Type B pancreatic cell (in vitro differentiated cells): Measurements from ENCODE around the gene ZNF628. TPM values are rescaled to one million over a fixed set of nuclear protein-coding genes. Genes with fewer than 3 reads are reported as not detected.
A peak's percentile ranks its signal among the peaks of the same experiment; 100 is the strongest.

Experiments
- DNase-seq: peaks from one replicate; pipeline ENCODE4 v3.0.0; 2021; ENCODE audit warnings: mixed read lengths; ENCODE audit not compliant: unreplicated experiment; ENCODE audit errors: extremely low spot score
- H3K27ac Mint-ChIP-seq: 2 replicates; pipeline ENCODE4 v1.8.0; 2021; ENCODE audit warnings: mild to moderate bottlenecking, mixed read lengths
- H3K27me3 Mint-ChIP-seq: 2 replicates; pipeline ENCODE4 v1.8.0; 2021; ENCODE audit warnings: mixed read lengths
- H3K36me3 Mint-ChIP-seq: 2 replicates; pipeline ENCODE4 v1.8.0; 2021; ENCODE audit warnings: mixed read lengths
- H3K4me1 Mint-ChIP-seq: one replicate; pipeline ENCODE4 v1.8.0; 2021; ENCODE audit warnings: mixed read lengths; ENCODE audit not compliant: unreplicated experiment
- H3K4me3 Mint-ChIP-seq: 2 replicates; pipeline ENCODE4 v1.8.0; 2021; ENCODE audit warnings: mild to moderate bottlenecking, mixed read lengths
- H3K9me3 Mint-ChIP-seq: 2 replicates; pipeline ENCODE4 v1.8.0; 2021; ENCODE audit warnings: mixed read lengths
- total RNA-seq: library from RNA; stranded (reverse); gene quantifications from 2 replicates; pipeline ENCODE4 v1.2.1, GENCODE V29; 2021; ENCODE audit warnings: low replicate concordance
- TF ChIP-seq, protein P1 (sequence below): fragments of 200-600 bp; sonication (generic); conservative IDR thresholded peaks from 2 replicates; pipeline ENCODE4 v1.5.0; 2021; ENCODE audit warnings: antibody characterized with exemption, mild to moderate bottlenecking

ZNF628 gene
- total RNA-seq, 1 donor from 2014 or later = 10.3 TPM

DNA sequence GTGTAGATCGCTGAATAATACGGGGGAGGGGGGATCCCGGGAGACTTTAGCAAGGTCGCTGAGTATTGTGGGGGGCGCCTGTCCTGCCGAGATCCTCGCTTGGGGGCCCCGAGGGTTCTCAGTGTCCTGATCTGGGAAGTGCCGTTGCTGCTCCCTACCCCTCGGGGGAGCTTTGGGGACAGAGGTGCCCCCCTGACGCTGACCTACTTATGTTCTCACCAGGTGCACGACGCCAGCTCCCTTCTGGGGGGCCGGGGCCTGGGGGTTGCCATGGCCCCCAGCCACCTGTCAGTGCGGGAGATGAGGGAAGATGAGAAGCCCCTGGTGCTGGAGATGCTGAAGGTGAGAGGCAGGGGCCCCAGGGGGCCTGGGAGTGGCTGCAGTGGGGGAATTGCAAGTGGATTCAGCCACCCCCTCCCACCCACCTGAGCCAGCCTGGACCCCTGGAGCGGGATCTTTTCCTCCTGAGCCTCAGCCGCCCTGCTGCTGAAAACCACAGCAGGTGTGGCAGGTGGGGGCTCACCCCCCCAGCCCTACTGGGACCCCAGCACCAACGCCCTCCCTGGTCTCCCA is 9.1 kb downstream of the ZNF628 start:
- Mint-ChIP-seq H3K27ac (peak overlapping the region; percentile 86), H3K36me3 (no peaks in the 10 kb centered on the region), H3K9me3 (no peaks in the 10 kb centered on the region), H3K4me3 (peak overlapping the region; percentile 87), H3K27me3 (no peaks in the 10 kb centered on the region), H3K4me1 (peaks cover 14% of the 10 kb centered on the region)
- no peak for DNase-seq
- TF ChIP-seq, protein P1, sequence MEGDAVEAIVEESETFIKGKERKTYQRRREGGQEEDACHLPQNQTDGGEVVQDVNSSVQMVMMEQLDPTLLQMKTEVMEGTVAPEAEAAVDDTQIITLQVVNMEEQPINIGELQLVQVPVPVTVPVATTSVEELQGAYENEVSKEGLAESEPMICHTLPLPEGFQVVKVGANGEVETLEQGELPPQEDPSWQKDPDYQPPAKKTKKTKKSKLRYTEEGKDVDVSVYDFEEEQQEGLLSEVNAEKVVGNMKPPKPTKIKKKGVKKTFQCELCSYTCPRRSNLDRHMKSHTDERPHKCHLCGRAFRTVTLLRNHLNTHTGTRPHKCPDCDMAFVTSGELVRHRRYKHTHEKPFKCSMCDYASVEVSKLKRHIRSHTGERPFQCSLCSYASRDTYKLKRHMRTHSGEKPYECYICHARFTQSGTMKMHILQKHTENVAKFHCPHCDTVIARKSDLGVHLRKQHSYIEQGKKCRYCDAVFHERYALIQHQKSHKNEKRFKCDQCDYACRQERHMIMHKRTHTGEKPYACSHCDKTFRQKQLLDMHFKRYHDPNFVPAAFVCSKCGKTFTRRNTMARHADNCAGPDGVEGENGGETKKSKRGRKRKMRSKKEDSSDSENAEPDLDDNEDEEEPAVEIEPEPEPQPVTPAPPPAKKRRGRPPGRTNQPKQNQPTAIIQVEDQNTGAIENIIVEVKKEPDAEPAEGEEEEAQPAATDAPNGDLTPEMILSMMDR = no peak

DNA sequence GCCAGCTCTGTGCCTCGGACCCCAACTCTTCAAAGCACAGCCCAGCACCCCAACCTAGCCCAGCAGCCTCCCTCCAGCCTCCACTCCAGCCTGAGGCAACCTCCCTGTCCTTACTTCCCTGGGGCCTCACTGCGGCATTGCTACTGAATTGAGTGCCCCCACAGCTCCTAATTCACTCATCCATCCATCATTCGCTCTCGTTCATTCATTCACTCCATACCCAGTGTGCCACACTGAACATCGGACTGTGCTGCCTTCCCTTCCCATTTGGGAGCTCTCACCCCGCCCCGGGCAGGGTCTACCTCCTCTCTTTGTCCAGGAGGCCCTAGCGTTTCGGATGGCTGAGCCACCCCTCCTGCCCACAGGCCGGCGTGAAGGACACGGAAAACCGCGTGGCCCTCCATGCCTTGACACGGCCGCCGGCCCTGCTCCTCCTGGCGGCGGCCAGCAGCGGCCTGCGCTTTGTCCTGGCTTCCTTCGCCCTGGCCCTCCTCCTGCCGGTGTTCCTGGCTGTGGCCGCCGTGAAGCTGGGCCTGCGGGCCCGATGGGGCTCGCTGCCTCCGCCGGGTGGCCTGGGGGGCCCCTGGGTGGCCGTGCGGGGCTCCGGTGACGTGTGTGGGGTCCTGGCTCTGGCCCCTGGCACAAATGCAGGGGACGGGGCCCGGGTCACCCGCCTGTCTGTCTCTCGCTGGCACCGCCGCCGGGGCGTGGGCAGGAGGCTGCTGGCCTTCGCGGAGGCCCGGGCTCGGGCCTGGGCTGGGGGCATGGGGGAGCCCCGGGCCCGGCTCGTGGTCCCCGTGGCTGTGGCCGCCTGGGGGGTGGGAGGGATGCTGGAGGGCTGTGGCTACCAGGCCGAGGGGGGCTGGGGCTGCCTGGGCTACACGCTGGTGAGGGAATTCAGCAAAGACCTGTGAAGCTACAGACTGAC is 9.9 kb downstream of the ZNF628 start:
- Mint-ChIP-seq H3K9me3 (no peaks in the 10 kb centered on the region), H3K36me3 (no peaks in the 10 kb centered on the region), H3K27me3 (no peaks in the 10 kb centered on the region), H3K4me1 (peaks cover 14% of the 10 kb centered on the region), H3K27ac (peak overlapping the region; percentile 90), H3K4me3 (peak overlapping the region; percentile 86)
- DNase-seq = no peak
- TF ChIP-seq, protein P1 = no peak

DNA sequence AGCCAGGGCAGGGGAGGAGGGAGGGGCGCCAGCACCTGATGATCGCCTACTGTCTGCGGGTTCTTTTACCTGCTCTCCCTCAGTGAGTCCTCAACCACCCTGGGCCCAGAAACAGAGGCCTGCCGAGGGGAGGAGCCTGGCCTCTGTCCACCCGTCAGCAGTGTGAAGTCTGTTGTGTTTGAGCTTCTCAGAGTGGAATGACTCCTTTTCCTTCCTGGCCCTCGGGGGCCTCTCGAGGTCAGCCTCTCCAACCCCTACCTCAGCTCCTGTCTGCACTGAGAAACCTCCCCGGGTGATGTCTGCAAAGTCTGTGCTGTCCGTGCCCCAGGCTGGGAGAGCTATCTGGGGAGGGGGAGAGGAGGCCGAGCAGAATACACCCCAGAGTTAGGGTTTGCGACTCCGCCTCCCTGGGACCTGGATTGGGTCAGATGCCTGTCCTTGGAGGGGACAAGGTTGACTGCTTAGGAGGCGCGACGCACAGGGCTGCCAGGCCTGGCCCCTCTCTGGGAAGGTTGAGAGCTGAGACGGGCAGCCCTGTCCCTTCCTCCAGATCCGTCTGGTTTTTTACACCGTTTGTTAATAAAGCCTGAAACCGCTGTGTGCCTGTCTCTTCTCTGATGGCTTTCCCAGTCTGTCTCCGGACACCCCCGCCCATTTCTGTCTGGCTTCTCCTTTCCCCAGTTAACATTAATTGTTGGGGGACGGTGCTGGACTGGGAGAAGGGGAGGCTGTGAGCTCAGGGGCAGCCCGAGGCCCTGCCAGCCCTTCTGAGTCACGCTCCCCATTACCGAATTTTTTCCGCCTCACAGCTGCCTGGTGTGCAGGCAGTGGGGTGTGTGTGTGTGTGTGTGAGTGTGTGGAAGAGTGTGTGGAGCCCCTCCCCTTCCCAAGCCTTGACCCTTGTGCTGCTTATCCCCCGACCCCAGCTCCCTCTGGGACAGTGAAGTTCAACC is 10.8 kb downstream of the ZNF628 start:
- no peaks in the 10 kb centered on the region for H3K36me3 Mint-ChIP-seq
- peaks cover 3% of the 10 kb centered on the region for H3K27me3 Mint-ChIP-seq
- peak overlapping the region; percentile 83 for H3K4me3 Mint-ChIP-seq
- TF ChIP-seq, protein P1 = no peak
- peaks cover 16% of the 10 kb centered on the region for H3K4me1 Mint-ChIP-seq
- H3K27ac Mint-ChIP-seq = peak overlapping the region; percentile 90
- H3K9me3 Mint-ChIP-seq = no peaks in the 10 kb centered on the region
- no peak for DNase-seq

- TF ChIP-seq, protein P1 = no peak
- peaks cover 3% of the 10 kb centered on the region for H3K27me3 Mint-ChIP-seq
- no peaks in the 10 kb centered on the region for H3K36me3 Mint-ChIP-seq
- peak within 1 kb of the TSS; percentile 90 for H3K27ac Mint-ChIP-seq
- peaks cover 17% of the 10 kb centered on the region for H3K4me1 Mint-ChIP-seq
- H3K9me3 Mint-ChIP-seq = no peaks in the 10 kb centered on the region
- H3K4me3 Mint-ChIP-seq = peak within 1 kb of the TSS; percentile 83
- DNase-seq = no peak
These were observed 11.7 kb downstream of the ZNF628 start, which contains the start of gene SSC5D for GRCh38 chr19:55487924-55488687. TSS of gene SSC5D (plus strand) at chr19:55488436. CDS start at chr19:55488590, 154 bp downstream.
